Mesenchymal stem cell (in vitro differentiated cells and primary cell): ENCODE data around the gene RWDD3.

Experiments used
- DNase-seq: peaks from one replicate; pipeline ENCODE4 v3.0.0-alpha.2; 2013
- H2AFZ ChIP-seq: one replicate; pipeline ENCODE4 v1.6.1; 2013; ENCODE audit warnings: low read depth, mild to moderate bottlenecking, control low read depth, inconsistent platforms, low read length, moderate library complexity
- H2AK5ac ChIP-seq: 2 replicates; pipeline ENCODE4 v1.6.1; 2013; ENCODE audit warnings: low read length, moderate library complexity, mild to moderate bottlenecking, inconsistent platforms; ENCODE audit not compliant: severe bottlenecking
- H2BK120ac ChIP-seq: one replicate; pipeline ENCODE4 v1.6.1; 2013; ENCODE audit warnings: low read depth, mild to moderate bottlenecking, inconsistent platforms, low read length, moderate library complexity
- H2BK12ac ChIP-seq, 2 experiments: one replicate each; pipeline ENCODE4 v1.6.1; 2013; ENCODE audit warnings: inconsistent platforms in 2 of 2, low read length in 2 of 2, mild to moderate bottlenecking in 2 of 2, moderate library complexity in 2 of 2, control low read depth in 1 of 2
- H2BK15ac ChIP-seq: one replicate; pipeline ENCODE4 v1.6.1; 2013; ENCODE audit warnings: mild to moderate bottlenecking, low read depth, inconsistent platforms; ENCODE audit not compliant: poor library complexity, severe bottlenecking
- H2BK5ac ChIP-seq: 2 replicates; pipeline ENCODE4 v1.6.1; 2013; ENCODE audit warnings: low read depth, mild to moderate bottlenecking, low read length, control low read depth, inconsistent platforms; ENCODE audit not compliant: poor library complexity, severe bottlenecking
- H3K14ac ChIP-seq, 2 experiments: one replicate each; pipeline ENCODE4 v1.6.1; 2013; ENCODE audit warnings: inconsistent platforms in 2 of 2, low read length in 2 of 2, control low read depth in 1 of 2, mild to moderate bottlenecking in 1 of 2, moderate library complexity in 1 of 2
- H3K18ac ChIP-seq, 2 experiments: one replicate each; pipeline ENCODE4 v1.6.1; 2013; ENCODE audit warnings: inconsistent platforms in 2 of 2, low read length in 2 of 2, control low read depth in 1 of 2, low read depth in 1 of 2, mild to moderate bottlenecking in 1 of 2
- H3K23ac ChIP-seq, 2 experiments: one replicate each; pipeline ENCODE4 v1.6.1; 2013; ENCODE audit warnings: inconsistent platforms in 2 of 2, low read length in 2 of 2, mild to moderate bottlenecking in 2 of 2, moderate library complexity in 2 of 2, control low read depth in 1 of 2
- H3K27ac ChIP-seq: 2 replicates; pipeline ENCODE4 v1.5.1; 2013; ENCODE audit warnings: mild to moderate bottlenecking, moderate library complexity, low read length, control low read depth, inconsistent platforms; ENCODE audit not compliant: poor library complexity, severe bottlenecking
- H3K27me3 ChIP-seq, 2 experiments: 2 replicates each; pipeline versions ENCODE4 v1.6.1 to v1.7.0; 2013; ENCODE audit warnings: low read length in 2 of 2, mild to moderate bottlenecking in 2 of 2, moderate library complexity in 2 of 2, control low read depth in 1 of 2, inconsistent platforms in 1 of 2; ENCODE audit not compliant: control insufficient read depth in 1 of 2, insufficient read depth in 1 of 2
- H3K36me3 ChIP-seq, 2 experiments: 2 replicates each; pipeline versions ENCODE4 v1.6.1 to v1.7.0; 2013; ENCODE audit warnings: low read length in 2 of 2, control low read depth in 1 of 2, inconsistent platforms in 1 of 2, low read depth in 1 of 2, mild to moderate bottlenecking in 1 of 2; ENCODE audit not compliant: insufficient read depth in 2 of 2, control insufficient read depth in 1 of 2
- H3K4ac ChIP-seq, 2 experiments: one replicate each; pipeline ENCODE4 v1.6.1; 2013; ENCODE audit warnings: inconsistent platforms in 2 of 2, low read length in 2 of 2, mild to moderate bottlenecking in 2 of 2, moderate library complexity in 2 of 2, control low read depth in 1 of 2, low read depth in 1 of 2
- H3K4me1 ChIP-seq: 2 replicates; pipeline ENCODE4 v1.6.1; 2013; ENCODE audit warnings: low read depth, low read length, control low read depth; ENCODE audit not compliant: control insufficient read depth, insufficient read depth
- H3K4me2 ChIP-seq: 2 replicates; pipeline ENCODE4 v1.6.1; 2013; ENCODE audit warnings: low read length, mild to moderate bottlenecking, inconsistent platforms; ENCODE audit not compliant: poor library complexity, severe bottlenecking
- H3K4me3 ChIP-seq, 2 experiments: 2 replicates each; pipeline versions ENCODE4 v1.5.1 to v1.7.0; 2013; ENCODE audit warnings: low read length in 2 of 2, mild to moderate bottlenecking in 2 of 2, control low read depth in 1 of 2, low read depth in 1 of 2; ENCODE audit not compliant: insufficient read depth in 1 of 2
- H3K79me1 ChIP-seq: replicated peaks from 2 replicates; pipeline ENCODE4 v1.6.1; 2013; ENCODE audit warnings: mild to moderate bottlenecking, control low read depth, low read length, inconsistent platforms; ENCODE audit not compliant: poor library complexity, severe bottlenecking
- H3K9ac ChIP-seq: 2 replicates; pipeline ENCODE4 v1.7.0; 2013; ENCODE audit warnings: mild to moderate bottlenecking, low read length, moderate library complexity
- H3K9me3 ChIP-seq: 2 replicates; pipeline ENCODE4 v1.7.0; 2013; ENCODE audit warnings: mild to moderate bottlenecking, low read length; ENCODE audit not compliant: control insufficient read depth
- H4K8ac ChIP-seq: one replicate; pipeline ENCODE4 v1.6.1; 2013; ENCODE audit warnings: inconsistent platforms, mild to moderate bottlenecking, low read length, moderate library complexity
- H4K91ac ChIP-seq: one replicate; pipeline ENCODE4 v1.6.1; 2013; ENCODE audit warnings: mild to moderate bottlenecking, low read length, inconsistent platforms
- WGBS: methylation state at CpG from one replicate; pipeline ENCODE4 v1.1.7; 2013; ENCODE audit warnings: mixed read lengths; 5-methylcytosine and 5-hydroxymethylcytosine counted together

RWDD3 gene

GRCh38 chr1:95233319-95233736, 682 bp upstream of the RWDD3 start:
- H3K36me3 ChIP-seq, result peaks cover 0 to 9% of the 10 kb centered on the region in 2 experiments
- H3K18ac ChIP-seq, result peak overlapping the region; percentile 75 to 95
- H4K91ac ChIP-seq, result peak overlapping the region; percentile 91
- peak overlapping the region; percentile 86 for H2BK120ac ChIP-seq
- H3K27me3 ChIP-seq, result no peaks in the 10 kb centered on the region
- no peaks in the 10 kb centered on the region for H3K9me3 ChIP-seq
- peak overlapping the region; percentile 90 for H3K4me2 ChIP-seq
- H3K79me1 ChIP-seq, result peaks cover 5% of the 10 kb centered on the region
- no peak overlapping the region for H3K23ac ChIP-seq
- peak overlapping the region; percentile 45 for H3K27ac ChIP-seq
- 17% methylated on average over 12 of the region's 14 CpGs for WGBS
- no peak overlapping the region for H2BK15ac ChIP-seq
- H2BK12ac ChIP-seq, result peak overlapping the region in 1 of 2 experiments; percentile 31
- peak; percentile 47 for DNase-seq
- no peak overlapping the region for H2AK5ac ChIP-seq
- peak overlapping the region; percentile 20 for H2AFZ ChIP-seq
- no peak overlapping the region for H3K14ac ChIP-seq
- H3K4me1 ChIP-seq, result peaks cover 4% of the 10 kb centered on the region
- peak overlapping the region; percentile 92 for H4K8ac ChIP-seq
- H3K4ac ChIP-seq, result peak overlapping the region; percentile 19 to 24
- peak overlapping the region; percentile 85 to 95 for H3K4me3 ChIP-seq
- no peak overlapping the region for H2BK5ac ChIP-seq
- peak overlapping the region; percentile 89 for H3K9ac ChIP-seq

GRCh38 chr1:95236784-95237575, 3.0 kb downstream of the RWDD3 start:
- peaks cover 13% of the 10 kb centered on the region for H3K79me1 ChIP-seq
- H2AFZ ChIP-seq, result no peak overlapping the region
- no peak overlapping the region for H3K4me2 ChIP-seq
- H2BK5ac ChIP-seq, result no peak overlapping the region
- H3K4me1 ChIP-seq, result peaks cover 4% of the 10 kb centered on the region
- no peak overlapping the region for H2BK15ac ChIP-seq
- H3K23ac ChIP-seq, result no peak overlapping the region
- H3K18ac ChIP-seq, result no peak overlapping the region
- no peak overlapping the region for H3K14ac ChIP-seq
- H2BK120ac ChIP-seq, result no peak overlapping the region
- peaks cover 7 to 33% of the 10 kb centered on the region in 2 experiments for H3K36me3 ChIP-seq
- H3K4me3 ChIP-seq, result no peak overlapping the region
- WGBS, result 100% methylated on average over 1 of the region's 2 CpGs
- no peaks in the 10 kb centered on the region for H3K27me3 ChIP-seq
- H3K27ac ChIP-seq, result no peak overlapping the region
- H3K9ac ChIP-seq, result no peak overlapping the region
- no peak overlapping the region for H4K8ac ChIP-seq
- no peak overlapping the region for H4K91ac ChIP-seq
- peaks cover 12% of the 10 kb centered on the region for H3K9me3 ChIP-seq
- H2BK12ac ChIP-seq, result no peak overlapping the region
- DNase-seq, result no peak
- no peak overlapping the region for H2AK5ac ChIP-seq
- no peak overlapping the region for H3K4ac ChIP-seq

GRCh38 chr1:95237981-95238703, 4.1 kb downstream of the RWDD3 start:
- H3K14ac ChIP-seq, result no peak overlapping the region
- peaks cover 13% of the 10 kb centered on the region for H3K79me1 ChIP-seq
- no peak for DNase-seq
- no peak overlapping the region for H3K27ac ChIP-seq
- H3K4ac ChIP-seq, result no peak overlapping the region
- H2AFZ ChIP-seq, result no peak overlapping the region
- no peak overlapping the region for H3K4me3 ChIP-seq
- H4K91ac ChIP-seq, result no peak overlapping the region
- 78% methylated on average over 2 of the region's 4 CpGs for WGBS
- no peak overlapping the region for H2BK15ac ChIP-seq
- no peak overlapping the region for H3K4me2 ChIP-seq
- H3K23ac ChIP-seq, result no peak overlapping the region
- peaks cover 17% of the 10 kb centered on the region for H3K9me3 ChIP-seq
- no peaks in the 10 kb centered on the region for H3K27me3 ChIP-seq
- no peak overlapping the region for H2BK120ac ChIP-seq
- no peak overlapping the region for H3K9ac ChIP-seq
- H3K18ac ChIP-seq, result no peak overlapping the region
- peaks cover 7 to 37% of the 10 kb centered on the region in 2 experiments for H3K36me3 ChIP-seq
- H4K8ac ChIP-seq, result no peak overlapping the region
- peaks cover 3% of the 10 kb centered on the region for H3K4me1 ChIP-seq
- no peak overlapping the region for H2BK12ac ChIP-seq
- no peak overlapping the region for H2AK5ac ChIP-seq
- no peak overlapping the region for H2BK5ac ChIP-seq

- Histone ChIP-seq H4K8ac (no peak overlapping the region), H2AFZ (no peak overlapping the region), H3K79me1 (peaks cover 11% of the 10 kb centered on the region), H2BK15ac (no peak overlapping the region), H3K14ac (no peak overlapping the region), H3K36me3 (peaks cover 10 to 51% of the 10 kb centered on the region in 2 experiments), H3K4me3 (no peak overlapping the region), H2BK12ac (no peak overlapping the region), H2BK5ac (no peak overlapping the region), H3K9me3 (peaks cover 17% of the 10 kb centered on the region), H2AK5ac (no peak overlapping the region), H3K4me2 (no peak overlapping the region), H2BK120ac (no peak overlapping the region), H3K9ac (no peak overlapping the region), H3K23ac (no peak overlapping the region), H3K18ac (no peak overlapping the region), H3K4ac (no peak overlapping the region), H3K27ac (no peak overlapping the region), H4K91ac (no peak overlapping the region), H3K4me1 (no peaks in the 10 kb centered on the region), H3K27me3 (no peaks in the 10 kb centered on the region)
- WGBS, result 100% methylated on average over 1 of the region's 1 CpG
- DNase-seq, result no peak
Observed at GRCh38 chr1:95245029-95245428, 11.0 kb downstream of the RWDD3 start.
